H9 (cell line): ENCODE measurements around the gene DDX27. TPM values are rescaled to one million over a fixed set of nuclear protein-coding genes. Genes with fewer than 3 reads are reported as not detected.

ENCODE experiments used
- DNase-seq: peaks from one replicate; pipeline ENCODE4 v3.0.0-alpha.2; 2017
- H2AFZ ChIP-seq: one replicate; pipeline ENCODE4 v1.6.1; 2013; ENCODE audit warnings: mild to moderate bottlenecking, low read length, control low read depth, moderate library complexity
- H2AK5ac ChIP-seq: 2 replicates; pipeline ENCODE4 v1.6.1; 2013; ENCODE audit warnings: low read length, control low read depth, mixed read lengths; ENCODE audit not compliant: insufficient read length
- H2BK120ac ChIP-seq: one replicate; pipeline ENCODE4 v1.6.1; 2013; ENCODE audit warnings: low read depth, mild to moderate bottlenecking, low read length, control low read depth, inconsistent platforms; ENCODE audit not compliant: poor library complexity, severe bottlenecking
- H2BK12ac ChIP-seq: 2 replicates; pipeline ENCODE4 v1.6.1; 2013; ENCODE audit warnings: low read length, control low read depth, mixed read lengths, low read depth; ENCODE audit not compliant: insufficient read length
- H2BK15ac ChIP-seq: 2 replicates; pipeline ENCODE4 v1.6.1; 2013; ENCODE audit warnings: low read depth, low read length, control low read depth
- H2BK20ac ChIP-seq: one replicate; pipeline ENCODE4 v1.6.1; 2013; ENCODE audit warnings: low read depth, mild to moderate bottlenecking, low read length, control low read depth, inconsistent platforms; ENCODE audit not compliant: poor library complexity, severe bottlenecking
- H2BK5ac ChIP-seq: 2 replicates; pipeline ENCODE4 v1.6.1; 2013; ENCODE audit warnings: low read length, control low read depth, mixed read lengths; ENCODE audit not compliant: insufficient read length
- H3K14ac ChIP-seq: 2 replicates; pipeline ENCODE4 v1.6.1; 2013; ENCODE audit warnings: low read length, control low read depth; ENCODE audit not compliant: insufficient read depth
- H3K18ac ChIP-seq: 2 replicates; pipeline ENCODE4 v1.6.1; 2013; ENCODE audit warnings: low read depth, mild to moderate bottlenecking, mixed read lengths, low read length, control low read depth; ENCODE audit not compliant: insufficient read length
- H3K23ac ChIP-seq: 2 replicates; pipeline ENCODE4 v1.6.1; 2013; ENCODE audit warnings: low read length, control low read depth, mixed read lengths, low read depth; ENCODE audit not compliant: insufficient read length
- H3K23me2 ChIP-seq: 2 replicates; pipeline ENCODE4 v1.6.1; 2013; ENCODE audit warnings: low read depth, mild to moderate bottlenecking, mixed read lengths, low read length, control low read depth; ENCODE audit not compliant: insufficient read length, poor library complexity, severe bottlenecking
- H3K27ac ChIP-seq: 2 replicates; pipeline ENCODE4 v1.5.1; 2013; ENCODE audit warnings: low read length, control low read depth, mixed read lengths, low read depth; ENCODE audit not compliant: insufficient read length
- H3K27me3 ChIP-seq: 2 replicates; pipeline ENCODE4 v1.6.1; 2013; ENCODE audit warnings: low read length, control low read depth, inconsistent platforms; ENCODE audit not compliant: insufficient read depth
- H3K4ac ChIP-seq: 2 replicates; pipeline ENCODE4 v1.6.1; 2013; ENCODE audit warnings: low read depth, mild to moderate bottlenecking, control low read depth, inconsistent platforms, low read length, moderate library complexity
- H3K4me1 ChIP-seq: 2 replicates; pipeline ENCODE4 v1.6.1; 2013; ENCODE audit warnings: low read length, control low read depth, inconsistent platforms; ENCODE audit not compliant: insufficient read depth
- H3K4me2 ChIP-seq: 2 replicates; pipeline ENCODE4 v1.6.1; 2013; ENCODE audit warnings: low read length, control low read depth, mixed read lengths; ENCODE audit not compliant: insufficient read length, insufficient read depth
- H3K56ac ChIP-seq: 2 replicates; pipeline ENCODE4 v1.6.1; 2013; ENCODE audit warnings: low read depth, mild to moderate bottlenecking, mixed read lengths, low read length, control low read depth; ENCODE audit not compliant: insufficient read length
- H3K79me1 ChIP-seq: 2 replicates; pipeline ENCODE4 v1.6.1; 2013; ENCODE audit warnings: low read depth, mild to moderate bottlenecking, moderate library complexity, low read length, control low read depth, inconsistent platforms; ENCODE audit not compliant: insufficient read depth, poor library complexity, severe bottlenecking
- H3K79me2 ChIP-seq: 2 replicates; pipeline ENCODE4 v1.6.1; 2013; ENCODE audit warnings: low read length, control low read depth, inconsistent platforms; ENCODE audit not compliant: insufficient read depth
- H3K9ac ChIP-seq: 2 replicates; pipeline ENCODE4 v1.6.1; 2013; ENCODE audit warnings: low read length, control low read depth, mixed read lengths; ENCODE audit not compliant: insufficient read length; ENCODE audit errors: extremely low read depth
- H3K9me3 ChIP-seq: one replicate; pipeline ENCODE4 v1.6.1; 2013; ENCODE audit warnings: low read depth, low read length, inconsistent platforms; ENCODE audit not compliant: control insufficient read depth
- H3T11ph ChIP-seq: one replicate; pipeline ENCODE4 v1.6.1; 2013; ENCODE audit warnings: mild to moderate bottlenecking, low read length, control low read depth, inconsistent platforms
- H4K20me1 ChIP-seq: one replicate; pipeline ENCODE4 v1.6.1; 2013; ENCODE audit not compliant: control insufficient read depth, insufficient read length, insufficient read depth
- H4K5ac ChIP-seq: 2 replicates; pipeline ENCODE4 v1.6.1; 2013; ENCODE audit warnings: low read depth, mild to moderate bottlenecking, mixed read lengths, low read length, control low read depth; ENCODE audit not compliant: insufficient read length
- H4K8ac ChIP-seq: replicated peaks from 2 replicates; pipeline ENCODE4 v1.6.1; 2013; ENCODE audit warnings: low read length, control low read depth, mixed read lengths, low read depth; ENCODE audit not compliant: insufficient read length
- H4K91ac ChIP-seq: 2 replicates; pipeline ENCODE4 v1.6.1; 2013; ENCODE audit warnings: low read depth, mild to moderate bottlenecking, moderate library complexity, mixed read lengths, low read length, control low read depth; ENCODE audit not compliant: insufficient read length
- H3K27ac Mint-ChIP-seq, 3 experiments: 2 replicates in 2 of 3; 3 replicates in 1 of 3; pipeline ENCODE4 v1.8.0; 2020 to 2021; ENCODE audit warnings: mixed read lengths in 3 of 3, mild to moderate bottlenecking in 1 of 3, moderate library complexity in 1 of 3
- H3K27me3 Mint-ChIP-seq: 2 replicates; pipeline ENCODE4 v1.8.0; 2021; ENCODE audit warnings: low read depth, mild to moderate bottlenecking, moderate library complexity, mixed read lengths
- H3K36me3 Mint-ChIP-seq, 3 experiments: 2 replicates in 2 of 3; 3 replicates in 1 of 3; pipeline ENCODE4 v1.8.0; 2020 to 2021; ENCODE audit warnings: low read depth in 3 of 3, mixed read lengths in 3 of 3; ENCODE audit not compliant: insufficient read depth in 1 of 3
- H3K4me1 Mint-ChIP-seq, 2 experiments: 2 replicates each; pipeline ENCODE4 v1.8.0; 2020; ENCODE audit warnings: mixed read lengths in 2 of 2
- H3K4me3 Mint-ChIP-seq, 2 experiments: 2 replicates in 1 of 2; 3 replicates in 1 of 2; pipeline ENCODE4 v1.8.0; 2020 to 2021; ENCODE audit warnings: mild to moderate bottlenecking in 2 of 2, mixed read lengths in 2 of 2, moderate library complexity in 1 of 2
- H3K9me3 Mint-ChIP-seq, 2 experiments: 2 replicates in 1 of 2; 3 replicates in 1 of 2; pipeline ENCODE4 v1.8.0; 2020; ENCODE audit warnings: mild to moderate bottlenecking in 2 of 2, mixed read lengths in 2 of 2, moderate library complexity in 1 of 2
- WGBS: extraction: QIAGEN DNeasy Blood & Tissue Kit; methylation state at CpG from one replicate; pipeline ENCODE4 v1.1.7; 2013; ENCODE audit warnings: missing lambda C conversion rate, low lambda C conversion rate, mixed read lengths; ENCODE audit not compliant: insufficient read length; ENCODE audit errors: extremely low coverage; 5-methylcytosine and 5-hydroxymethylcytosine counted together
- total RNA-seq: library from RNA; stranded (reverse); gene quantifications from 2 replicates; pipeline ENCODE4 v1.2.1, GENCODE V29; 2021
- TF ChIP-seq, protein P1 (sequence below): fragments of 200-600 bp; sonication (generic); conservative IDR thresholded peaks from 3 replicates; pipeline ENCODE4 v1.8.0; 2021; ENCODE audit warnings: antibody characterized with exemption, mild to moderate bottlenecking

Gene DDX27
- total RNA-seq, 1 experiment from 2014 or later: 46.9 TPM

DNA sequence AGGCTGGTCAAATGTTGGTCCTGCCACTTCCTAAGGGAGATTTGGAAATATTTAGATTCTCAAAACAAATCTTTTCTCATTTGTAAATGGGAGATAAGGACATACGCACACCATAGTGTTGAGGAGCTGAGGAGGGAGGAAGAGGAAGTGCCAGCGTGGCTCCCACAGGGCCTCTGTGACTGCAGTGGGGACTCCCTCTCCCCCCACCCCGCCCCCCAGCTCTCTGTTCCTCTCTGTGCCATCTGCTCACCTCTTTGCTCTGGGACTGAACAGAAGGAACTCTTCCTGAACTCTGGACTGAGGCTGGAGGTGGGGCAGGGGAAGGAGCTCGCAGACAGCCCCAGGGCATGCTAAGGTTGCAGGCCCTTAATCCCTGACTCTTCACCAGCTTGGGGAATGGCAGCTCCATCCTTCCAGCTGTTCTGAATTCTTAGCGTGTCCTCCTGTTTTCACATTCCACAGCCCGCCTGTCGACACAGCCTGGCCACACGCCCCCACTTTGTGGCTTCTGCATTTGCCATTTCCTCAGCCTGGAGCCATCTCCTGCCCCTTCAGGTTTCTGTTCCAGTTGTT, 11.4 kb downstream of the DDX27 start:
- H3K4me2 ChIP-seq: no peak overlapping the region
- no peaks in the 10 kb centered on the region for H3K9me3 ChIP-seq
- no peak overlapping the region for H4K8ac ChIP-seq
- H3K18ac ChIP-seq: no peak overlapping the region
- no peaks in the 10 kb centered on the region for H3K4me1 Mint-ChIP-seq
- H3T11ph ChIP-seq: no peak overlapping the region
- H2BK15ac ChIP-seq: no peak overlapping the region
- H3K27me3 ChIP-seq: no peaks in the 10 kb centered on the region
- H2AFZ ChIP-seq: no peak overlapping the region
- no peak overlapping the region for H4K5ac ChIP-seq
- no peaks in the 10 kb centered on the region for H3K9me3 Mint-ChIP-seq
- no peak overlapping the region for H3K4ac ChIP-seq
- no CpG with 5 or more reads among the region's 8 CpGs for WGBS
- H3K79me2 ChIP-seq: no peaks in the 10 kb centered on the region
- DNase-seq: no peak
- H2BK12ac ChIP-seq: no peak overlapping the region
- H3K9ac ChIP-seq: no peak overlapping the region
- no peak overlapping the region for H2BK5ac ChIP-seq
- H3K4me3 Mint-ChIP-seq: no peak overlapping the region
- peak overlapping the region in 1 of 3 experiments; percentile 12; a peak in 1 of 7 replicates for H3K27ac Mint-ChIP-seq
- no peak overlapping the region for H3K23ac ChIP-seq
- H2AK5ac ChIP-seq: no peak overlapping the region
- no peak overlapping the region for H2BK20ac ChIP-seq
- no peaks in the 10 kb centered on the region for H4K20me1 ChIP-seq
- peaks cover 41 to 87% (median 78%) of the 10 kb centered on the region in 3 experiments for H3K36me3 Mint-ChIP-seq
- no peak overlapping the region; the same call in 1 of the 2 replicates for H3K14ac ChIP-seq
- H3K79me1 ChIP-seq: no peaks in the 10 kb centered on the region
- TF ChIP-seq, protein P1, sequence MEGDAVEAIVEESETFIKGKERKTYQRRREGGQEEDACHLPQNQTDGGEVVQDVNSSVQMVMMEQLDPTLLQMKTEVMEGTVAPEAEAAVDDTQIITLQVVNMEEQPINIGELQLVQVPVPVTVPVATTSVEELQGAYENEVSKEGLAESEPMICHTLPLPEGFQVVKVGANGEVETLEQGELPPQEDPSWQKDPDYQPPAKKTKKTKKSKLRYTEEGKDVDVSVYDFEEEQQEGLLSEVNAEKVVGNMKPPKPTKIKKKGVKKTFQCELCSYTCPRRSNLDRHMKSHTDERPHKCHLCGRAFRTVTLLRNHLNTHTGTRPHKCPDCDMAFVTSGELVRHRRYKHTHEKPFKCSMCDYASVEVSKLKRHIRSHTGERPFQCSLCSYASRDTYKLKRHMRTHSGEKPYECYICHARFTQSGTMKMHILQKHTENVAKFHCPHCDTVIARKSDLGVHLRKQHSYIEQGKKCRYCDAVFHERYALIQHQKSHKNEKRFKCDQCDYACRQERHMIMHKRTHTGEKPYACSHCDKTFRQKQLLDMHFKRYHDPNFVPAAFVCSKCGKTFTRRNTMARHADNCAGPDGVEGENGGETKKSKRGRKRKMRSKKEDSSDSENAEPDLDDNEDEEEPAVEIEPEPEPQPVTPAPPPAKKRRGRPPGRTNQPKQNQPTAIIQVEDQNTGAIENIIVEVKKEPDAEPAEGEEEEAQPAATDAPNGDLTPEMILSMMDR: no peak
- H4K91ac ChIP-seq: no peak overlapping the region
- no peaks in the 10 kb centered on the region for H3K4me1 ChIP-seq
- H3K27me3 Mint-ChIP-seq: no peaks in the 10 kb centered on the region
- no peaks in the 10 kb centered on the region for H3K23me2 ChIP-seq
- no peak overlapping the region for H3K56ac ChIP-seq
- H3K27ac ChIP-seq: no peak overlapping the region
- no peak overlapping the region for H2BK120ac ChIP-seq
